SH-SY5Y (cell line): ENCODE data around the gene MIEF2.

Experiments used
- GATA2 ChIP-seq: IDR thresholded peaks from 2 replicates; pipeline ENCODE4 v1.6.1; 2011; ENCODE audit warnings: mild to moderate bottlenecking, low read depth, low read length
- GATA3 ChIP-seq: IDR thresholded peaks from 2 replicates; pipeline ENCODE4 v1.6.1; 2011; ENCODE audit warnings: low read depth, mild to moderate bottlenecking, low read length, moderate library complexity

MIEF2 gene

DNA sequence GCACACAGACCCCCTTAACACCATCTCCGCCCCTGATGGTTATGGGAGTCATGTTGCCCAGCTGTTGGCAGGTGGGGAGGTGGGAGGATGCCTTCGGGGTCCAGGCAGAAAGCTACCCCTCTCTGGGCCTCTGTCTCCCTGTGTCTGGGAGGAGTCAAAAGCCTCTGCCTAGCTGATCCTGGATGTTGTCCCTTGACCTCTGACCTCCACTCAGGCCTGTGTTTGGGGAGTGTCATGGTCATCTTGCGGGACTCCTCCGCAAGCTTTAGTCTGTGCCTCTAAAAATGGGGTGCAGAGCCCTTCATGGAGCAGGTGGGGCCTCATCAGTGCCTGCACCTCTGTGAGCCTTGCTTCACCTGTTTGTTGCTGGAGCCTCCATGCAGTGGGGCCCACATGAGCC is 31.2 kb upstream of the MIEF2 start:
- TF ChIP-seq GATA2 (no peak), GATA3 (no peak)

DNA sequence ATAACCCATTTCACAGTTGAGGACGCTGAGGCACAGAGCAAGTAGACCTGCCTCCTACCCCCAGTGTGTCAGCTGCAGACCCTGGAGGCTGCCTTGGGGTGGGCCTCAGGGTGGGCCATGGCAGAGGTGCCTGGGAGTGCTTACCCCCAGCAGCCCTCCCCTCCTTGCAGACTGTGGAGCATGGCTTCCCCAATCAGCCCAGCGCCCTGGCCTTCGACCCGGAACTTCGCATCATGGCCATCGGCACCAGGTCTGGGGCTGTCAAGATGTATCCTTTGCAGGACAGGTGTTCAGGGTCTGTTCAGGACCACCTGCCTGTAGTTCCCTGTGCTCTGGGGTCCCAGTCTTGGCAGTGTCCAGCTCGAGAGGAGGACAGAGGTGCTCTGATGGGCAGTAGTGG is 30.7 kb upstream of the MIEF2 start:
- TF ChIP-seq GATA2 (no peak), GATA3 (no peak)

- no peak for TF ChIP-seq GATA3
- no peak for TF ChIP-seq GATA2
These were observed 29.9 kb upstream of the MIEF2 start for GRCh38 chr17:18230288-18231141.

- TF ChIP-seq GATA3 (no peak), GATA2 (no peak)
These were observed 29.3 kb upstream of the MIEF2 start for GRCh38 chr17:18231164-18231563.

GRCh38 chr17:18233803-18234518 is 26.5 kb upstream of the MIEF2 start:
- TF ChIP-seq GATA2 (no peak), GATA3 (no peak)

- TF ChIP-seq GATA2 = no peak
- no peak for TF ChIP-seq GATA3
These were observed 25.5 kb upstream of the MIEF2 start for GRCh38 chr17:18234853-18235380.

DNA sequence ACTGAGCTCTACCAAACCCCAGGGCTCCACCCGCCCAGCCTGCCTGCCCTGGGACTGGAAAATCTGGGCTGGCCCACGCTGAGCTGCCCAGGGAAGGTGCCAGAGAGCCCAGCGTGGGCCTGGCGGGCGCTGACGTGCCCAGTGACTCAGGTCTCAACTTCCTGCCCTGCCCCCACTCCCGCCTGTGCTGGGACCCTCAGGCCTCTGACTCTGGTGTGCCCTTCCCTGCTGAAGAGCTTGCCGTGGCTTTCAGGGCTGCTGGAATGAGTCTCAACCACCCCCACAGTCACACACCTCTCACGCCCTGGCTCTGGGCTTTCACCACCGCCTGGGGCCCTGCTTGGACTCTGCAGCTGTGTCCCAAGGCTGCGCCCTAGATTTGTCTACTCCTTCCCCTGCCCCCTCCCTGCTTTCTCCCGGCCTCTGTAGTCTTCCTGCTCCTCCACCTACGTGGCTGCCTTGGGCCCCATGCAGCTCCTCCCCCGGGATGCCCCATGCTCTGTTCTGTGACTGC is 24.7 kb upstream of the MIEF2 start:
- TF ChIP-seq GATA3 (no peak), GATA2 (no peak)

DNA sequence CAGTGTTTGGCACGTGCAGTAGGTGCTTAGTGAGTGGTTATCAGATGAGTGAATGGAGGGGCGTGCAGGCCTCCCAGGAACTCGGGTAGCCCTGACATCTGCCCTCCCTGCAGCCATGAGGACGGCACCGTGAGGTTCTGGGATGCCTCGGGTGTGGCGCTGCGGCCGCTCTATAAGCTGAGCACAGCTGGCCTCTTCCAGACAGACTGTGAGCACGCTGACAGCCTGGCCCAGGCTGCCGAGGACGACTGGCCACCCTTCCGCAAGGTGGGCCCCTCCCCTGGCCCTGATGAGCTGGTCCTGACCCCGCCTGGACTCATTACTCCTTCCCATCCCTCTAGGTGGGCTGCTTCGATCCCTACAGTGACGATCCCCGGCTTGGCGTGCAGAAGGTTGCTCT is 24.0 kb upstream of the MIEF2 start:
- TF ChIP-seq GATA3 (no peak), GATA2 (no peak)

DNA sequence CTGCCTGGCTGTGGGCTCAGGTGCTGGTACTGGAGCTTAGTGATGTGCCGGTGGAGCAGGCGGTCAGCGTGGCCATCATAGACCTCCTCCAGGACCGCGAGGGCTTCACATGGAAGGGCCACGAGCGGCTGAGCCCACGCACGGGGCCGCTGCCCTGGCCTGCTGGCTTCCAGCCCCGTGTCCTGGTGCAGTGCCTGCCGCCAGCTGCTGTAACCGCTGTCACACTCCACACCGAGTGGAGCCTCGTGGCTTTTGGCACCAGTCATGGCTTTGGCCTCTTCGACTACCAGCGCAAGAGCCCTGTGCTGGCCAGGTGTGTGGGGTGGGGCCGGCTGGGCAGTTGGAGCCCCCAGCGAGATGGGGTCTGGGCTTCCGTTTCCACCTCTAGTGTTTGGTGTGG is 23.0 kb upstream of the MIEF2 start:
- TF ChIP-seq GATA3 (no peak), GATA2 (no peak)

DNA sequence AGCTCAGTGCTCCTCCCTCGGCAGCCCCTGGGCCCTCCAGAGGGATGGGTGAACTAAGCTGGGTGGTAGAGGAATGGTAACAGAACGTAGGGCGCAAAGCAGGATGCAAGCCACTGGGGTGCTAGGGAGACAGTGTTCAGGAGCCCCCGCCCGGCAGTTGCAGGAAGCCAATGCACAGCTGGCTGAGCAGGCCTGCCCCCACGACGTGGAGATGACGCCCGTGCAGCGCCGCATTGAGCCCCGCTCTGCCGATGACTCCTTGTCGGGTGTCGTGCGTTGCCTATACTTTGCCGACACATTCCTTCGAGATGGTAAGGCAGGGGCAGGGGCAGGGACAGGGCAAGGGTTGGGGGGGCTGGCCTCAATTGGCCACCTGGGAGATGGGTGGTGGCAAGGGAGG is 22.2 kb upstream of the MIEF2 start:
- no peak for TF ChIP-seq GATA2
- no peak for TF ChIP-seq GATA3

GRCh38 chr17:18240449-18240848 is 20.0 kb upstream of the MIEF2 start:
- TF ChIP-seq GATA2 = no peak

DNA sequence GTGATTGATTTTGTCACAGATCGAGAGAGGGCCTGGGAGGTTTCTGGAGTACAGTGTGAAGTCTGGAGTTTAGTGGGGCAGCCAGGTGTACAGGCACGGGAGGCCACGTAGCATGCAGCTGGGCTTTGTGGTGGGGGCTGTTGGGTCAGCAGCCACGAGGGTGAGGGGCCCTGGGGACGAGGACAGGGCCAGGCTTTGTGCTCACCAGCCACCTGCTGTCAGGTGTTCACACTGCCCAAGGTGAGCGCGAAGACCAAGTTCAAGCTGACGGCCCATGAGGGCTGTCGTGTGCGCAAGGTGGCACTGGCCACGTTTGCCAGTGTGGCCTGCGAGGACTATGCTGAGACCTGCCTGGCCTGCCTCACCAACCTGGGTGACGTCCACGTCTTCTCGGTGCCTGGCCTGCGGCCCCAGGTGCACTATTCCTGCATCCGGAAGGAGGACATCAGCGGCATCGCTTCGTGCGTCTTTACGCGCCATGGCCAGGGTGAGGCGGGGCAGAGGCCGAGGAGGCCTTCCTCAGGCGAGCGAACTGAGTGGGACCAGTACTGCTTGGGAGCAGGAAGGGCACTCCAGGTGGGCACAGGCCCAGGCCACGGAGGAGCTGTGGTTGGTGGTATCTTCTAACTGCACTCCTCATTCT is 19.1 kb upstream of the MIEF2 start:
- TF ChIP-seq GATA3 = no peak
- no peak for TF ChIP-seq GATA2

GRCh38 chr17:18245038-18245776 is 15.3 kb upstream of the MIEF2 start:
- TF ChIP-seq GATA2 = no peak
- no peak for TF ChIP-seq GATA3

DNA sequence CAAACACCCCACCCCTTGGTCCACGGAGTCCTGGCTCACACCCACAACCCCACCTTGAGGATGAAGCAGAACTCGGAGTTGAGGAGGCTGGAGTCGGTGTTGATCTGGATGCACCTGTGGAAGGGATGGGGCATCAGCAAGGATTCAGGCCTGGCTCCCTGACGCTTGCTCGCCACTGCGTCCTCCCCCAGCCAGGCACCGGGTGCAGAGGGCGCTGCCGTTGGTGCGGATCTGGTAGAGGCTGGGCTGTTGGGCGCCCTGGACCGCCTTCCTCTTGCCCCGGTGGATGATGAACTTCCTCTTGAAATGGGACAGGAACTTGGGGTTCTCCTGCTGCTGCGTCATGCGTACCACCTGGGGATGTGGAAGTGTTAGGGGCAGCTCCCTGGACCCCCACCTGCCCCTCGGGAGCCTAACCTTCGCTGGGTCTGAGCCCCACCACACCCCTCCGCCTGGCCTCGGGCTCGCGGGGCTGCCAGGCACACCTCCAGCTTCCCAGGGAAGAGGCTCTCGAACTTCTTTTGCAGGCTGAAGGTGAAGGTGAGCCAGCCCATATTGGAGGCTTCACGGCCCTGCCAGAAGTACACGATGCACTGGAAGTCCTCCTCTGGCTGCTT is 14.2 kb upstream of the MIEF2 start:
- no peak for TF ChIP-seq GATA3
- TF ChIP-seq GATA2 = no peak

DNA sequence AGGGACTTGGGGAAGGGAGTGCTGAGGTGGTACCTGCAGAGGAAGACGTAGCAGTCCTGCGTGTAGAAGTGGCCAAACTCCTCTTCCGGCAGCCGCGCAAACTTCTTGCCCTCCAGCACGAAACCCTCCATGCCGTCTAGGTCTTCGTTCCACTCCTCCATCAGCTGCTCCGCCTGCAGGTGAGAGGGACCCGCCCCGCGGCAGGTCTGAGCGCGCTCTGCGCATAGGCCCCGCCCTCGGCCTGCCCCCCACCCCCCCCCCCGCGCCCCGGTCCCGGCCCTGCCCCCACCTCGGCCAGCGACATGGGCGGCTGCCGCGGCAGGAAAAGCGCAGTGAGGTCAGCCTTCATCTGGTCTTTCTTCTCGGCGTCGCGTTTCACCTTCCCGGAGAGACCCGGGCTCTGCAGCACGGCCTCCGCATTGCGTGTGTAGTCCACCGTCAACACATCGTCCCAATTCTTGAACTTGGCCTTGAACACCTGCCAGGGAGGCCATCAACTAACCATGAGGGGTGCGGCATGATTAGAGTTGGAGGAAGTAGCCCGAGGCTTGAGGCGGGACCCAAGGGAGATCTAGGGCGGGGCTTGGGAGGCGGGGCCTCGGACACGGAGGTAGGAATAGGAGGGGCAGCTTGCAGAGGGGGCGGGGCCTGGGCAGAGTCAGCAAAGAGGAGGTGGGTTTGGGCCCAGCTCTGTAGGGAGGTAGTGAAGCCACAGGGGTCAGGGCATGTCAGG is 13.4 kb upstream of the MIEF2 start:
- TF ChIP-seq GATA2 = no peak
